Right ventricle myocardium inferior (tissue), 1 donor: ENCODE results near the gene RASGRF2. TPM values are rescaled to one million over a fixed set of nuclear protein-coding genes. Genes with fewer than 3 reads are reported as not detected.
"Not testable (repeated sequence)": the region's sequence is repeated elsewhere in the genome, so short reads cannot be mapped to it uniquely, and the experiment has no call there.

Source experiments
- ATAC-seq: fragments of 200-7000 bp; cut with Tn5 transposase; one replicate; pipeline ENCODE4 v1.9.1; 2020; ENCODE audit warnings: mild to moderate bottlenecking, moderate library complexity
- DNase-seq: peaks from one replicate; pipeline ENCODE4 v3.0.0; 2021; ENCODE audit errors: missing footprints
- intact Hi-C: fragments of 100-400 bp; cut with DNase I; formaldehyde crosslinking; loops from one replicate; pipeline ENCODE4 v1.11.0; 2022
- total RNA-seq: library from RNA; stranded (reverse); fragmentation: NEBNext Ultra II Directional; extraction: Animal tissue kit (Norgen Biotek cat#: 25700); gene quantifications from one replicate; pipeline ENCODE4 v1.2.1, GENCODE V29; 2021
- donor health status: DM: no; HTN: yes; CAD: no; lungs with severe emphysema.

The RASGRF2 gene
- total RNA-seq, 1 donor from 2014 or later, result 5.9 TPM

DNA sequence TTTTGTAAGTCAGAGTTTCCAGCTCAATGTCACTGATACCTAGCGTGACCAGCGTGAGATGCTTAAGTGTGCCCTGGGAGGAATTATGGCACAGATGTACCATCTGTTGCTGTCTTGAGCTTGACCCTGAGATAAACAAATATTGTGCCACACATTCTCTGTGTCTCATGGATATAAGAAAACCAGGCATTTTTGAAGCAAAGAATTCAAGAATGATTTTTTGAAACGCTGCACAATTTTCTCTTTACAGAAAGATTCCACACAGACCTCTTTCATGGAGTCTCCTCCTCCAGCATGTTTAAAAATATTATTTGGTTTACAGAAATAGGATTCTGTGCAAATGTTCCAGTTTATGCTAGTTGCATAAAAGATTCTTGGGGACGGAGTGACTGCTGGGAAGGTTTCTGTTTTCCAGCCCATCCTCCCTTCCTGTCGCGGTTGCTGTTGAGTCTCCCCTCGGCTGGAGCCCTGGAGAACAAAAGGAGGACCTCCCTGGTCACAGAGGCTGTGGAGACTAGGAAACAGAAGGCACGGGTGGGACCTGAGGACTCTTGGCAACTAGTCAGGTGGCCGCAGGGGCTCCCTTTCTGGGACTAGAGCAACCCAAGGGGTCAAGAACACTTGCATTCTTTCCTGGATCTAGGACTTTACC lies 120.8 kb downstream of the RASGRF2 start:
- ATAC-seq (no peak), DNase-seq (no peak)
- intact Hi-C loops, result no loop called here

DNA sequence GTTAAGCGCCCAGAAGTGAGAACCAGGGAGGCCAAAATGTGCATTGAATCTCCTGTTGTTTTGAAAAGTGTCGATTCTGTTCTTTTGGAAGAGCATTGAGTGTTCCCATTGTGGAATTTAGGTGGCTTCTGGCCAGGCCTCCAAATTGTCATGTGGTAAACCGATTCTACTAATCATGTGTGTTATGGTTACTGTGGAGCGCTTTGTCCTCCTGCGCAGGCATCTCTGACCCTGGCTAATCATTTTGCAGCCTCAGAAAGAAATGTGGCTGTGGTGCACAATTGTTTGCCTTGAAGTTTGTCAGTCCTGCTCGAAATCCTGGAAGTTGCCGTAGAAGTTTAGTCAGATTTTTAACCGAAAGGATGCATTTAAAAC lies 121.3 kb downstream of the RASGRF2 start:
- DNase-seq, result no peak
- no peak for ATAC-seq
- intact Hi-C loops, result no loop called here

- DNase-seq, result peak; percentile 66
- intact Hi-C loops, result no loop called here
- ATAC-seq, result no peak
These were observed 126.7 kb downstream of the RASGRF2 start for GRCh38 chr5:81086881-81087281.

- no peak for ATAC-seq
- intact Hi-C loops, result no loop called here
- no peak for DNase-seq
These were observed 131.0 kb downstream of the RASGRF2 start for GRCh38 chr5:81091199-81091598.

- intact Hi-C loops, result no loop called here
- ATAC-seq (no peak), DNase-seq (no peak)
These were observed 133.5 kb downstream of the RASGRF2 start for GRCh38 chr5:81093536-81094196.

- intact Hi-C loops, result no loop called here
- no peak for ATAC-seq
- no peak for DNase-seq
These were observed 135.7 kb downstream of the RASGRF2 start for GRCh38 chr5:81095835-81096234.

- DNase-seq (no peak), ATAC-seq (no peak)
- intact Hi-C loops, result no loop called here
These were observed 137.6 kb downstream of the RASGRF2 start for GRCh38 chr5:81097713-81098112.

DNA sequence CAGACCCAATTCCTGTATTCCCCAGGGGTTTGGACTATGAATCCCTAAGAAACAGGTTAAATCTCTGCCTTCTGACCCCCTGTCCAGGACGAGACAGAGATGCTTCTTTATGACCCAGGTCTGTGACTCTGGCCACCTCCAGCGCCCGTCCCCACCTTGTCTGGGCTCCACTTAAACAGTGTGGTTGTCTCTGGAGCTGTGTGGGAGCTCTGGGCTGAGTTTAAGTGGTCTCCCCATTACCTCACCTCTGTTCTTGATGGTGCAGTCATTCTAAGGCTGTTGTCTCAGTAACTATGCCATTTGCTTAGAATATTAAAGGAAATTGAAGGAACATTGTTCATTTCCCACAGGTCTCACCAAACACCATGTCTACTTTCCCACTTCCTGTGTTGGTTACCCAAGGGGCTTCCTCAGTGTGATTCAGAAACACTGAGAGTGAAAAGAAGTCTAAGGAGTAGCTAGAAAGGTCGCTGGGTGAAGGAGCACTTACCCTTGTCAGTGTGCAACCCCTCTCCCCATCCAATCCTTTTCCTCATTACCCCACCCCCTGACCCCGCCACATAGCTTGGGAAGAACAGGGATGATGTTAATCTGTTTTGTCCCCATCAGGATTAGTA lies 145.2 kb downstream of the RASGRF2 start:
- intact Hi-C loops, result no loop called here
- ATAC-seq, result no peak
- no peak for DNase-seq

DNA sequence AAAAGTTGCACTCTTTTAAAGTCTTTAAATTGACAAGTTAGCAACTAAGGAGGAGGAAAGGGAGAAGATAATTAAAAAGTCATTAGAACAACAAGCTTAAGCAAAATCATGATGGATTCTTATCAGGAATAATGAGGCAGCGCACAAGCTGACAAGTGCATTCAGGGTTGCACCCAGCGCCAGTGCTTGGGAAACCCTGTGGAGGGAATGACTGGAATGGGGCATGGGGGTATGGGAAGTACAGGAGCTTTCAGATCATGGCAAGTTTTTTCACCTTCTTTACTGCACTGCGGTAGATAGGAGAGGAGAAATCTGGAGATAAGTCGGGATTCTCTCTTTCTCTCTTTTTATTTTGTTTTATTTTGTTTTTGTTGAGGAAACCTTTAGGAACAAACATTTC lies 155.1 kb downstream of the RASGRF2 start:
- no peak for ATAC-seq
- intact Hi-C loops, result no loop called here
- DNase-seq, result no peak

DNA sequence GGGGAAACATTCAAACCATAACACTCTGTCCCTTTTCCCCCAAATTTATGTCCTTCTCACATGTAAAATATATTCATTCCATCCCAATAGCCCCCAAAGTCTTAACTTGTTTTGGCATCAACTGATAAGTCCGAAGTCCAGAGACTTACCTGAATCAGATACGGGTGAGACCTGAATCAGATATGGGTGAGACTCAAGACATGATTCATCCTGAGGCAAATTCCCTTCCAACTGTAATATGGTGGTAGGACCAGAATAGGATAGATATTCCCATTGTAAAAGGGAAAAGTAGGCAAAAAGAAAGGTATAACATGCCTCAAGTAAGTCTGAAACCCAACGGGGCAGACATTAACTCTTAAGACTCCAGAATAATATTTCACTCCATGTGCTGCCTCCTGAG lies 157.4 kb downstream of the RASGRF2 start:
- intact Hi-C loops, result no loop called here
- DNase-seq (no peak), ATAC-seq (no peak)

DNA sequence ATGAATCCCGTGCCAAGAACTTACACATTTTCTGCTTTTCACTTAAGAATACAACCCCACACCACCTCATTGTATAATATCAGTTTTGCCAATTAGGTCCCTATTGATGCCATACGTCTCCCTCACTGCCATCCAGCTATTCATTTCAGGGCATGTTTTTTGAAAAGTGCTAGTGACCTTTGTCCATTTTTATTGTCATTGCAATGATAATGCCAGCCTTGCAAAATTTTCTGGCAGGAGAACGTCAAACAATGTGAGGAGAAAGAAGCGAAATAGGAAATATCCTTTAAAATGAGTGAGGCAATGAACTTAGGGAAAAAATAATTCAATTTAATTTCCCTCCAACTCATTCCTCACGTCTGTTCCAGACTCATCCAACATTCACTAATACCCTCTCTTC lies 161.1 kb downstream of the RASGRF2 start:
- intact Hi-C loops, result no loop called here
- DNase-seq (no peak), ATAC-seq (no peak)

- ATAC-seq (no peak), DNase-seq (no peak)
- intact Hi-C loops, result no loop called here
These were observed 161.9 kb downstream of the RASGRF2 start for GRCh38 chr5:81121836-81122630.

- ATAC-seq, intact Hi-C loops, DNase-seq: not testable (repeated sequence)
These were observed 164.5 kb downstream of the RASGRF2 start for GRCh38 chr5:81124689-81125088.

DNA sequence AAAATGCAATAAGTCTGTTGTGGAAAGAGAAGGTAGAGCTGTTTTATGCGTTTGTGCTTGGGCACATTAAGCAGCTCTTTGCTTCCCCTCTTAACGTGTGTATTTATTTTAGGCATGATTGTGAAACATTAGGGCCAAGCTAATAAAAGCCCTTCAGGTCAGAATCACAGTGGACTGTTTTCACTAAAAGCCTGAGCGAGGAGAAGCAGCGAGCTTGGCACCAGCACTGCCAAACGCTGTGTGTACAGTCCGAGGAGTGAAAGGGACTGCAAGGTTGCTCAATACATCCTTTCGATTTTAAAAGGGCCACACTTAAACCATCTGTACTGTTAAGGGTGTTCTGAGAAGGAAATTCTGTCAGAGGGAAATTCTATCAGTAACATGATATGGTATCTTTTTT lies 165.8 kb downstream of the RASGRF2 start:
- no peak for ATAC-seq
- no peak for DNase-seq
- intact Hi-C loops, result no loop called here

GRCh38 chr5:81128416-81128815 lies 168.3 kb downstream of the RASGRF2 start:
- DNase-seq (no peak), ATAC-seq (no peak)
- intact Hi-C loops, result no loop called here

GRCh38 chr5:81132381-81132780 lies 172.2 kb downstream of the RASGRF2 start:
- intact Hi-C loops, result no loop called here
- no peak for DNase-seq
- no peak for ATAC-seq

GRCh38 chr5:81134066-81134465 lies 173.9 kb downstream of the RASGRF2 start:
- intact Hi-C loops, result no loop called here
- DNase-seq (no peak), ATAC-seq (no peak)

DNA sequence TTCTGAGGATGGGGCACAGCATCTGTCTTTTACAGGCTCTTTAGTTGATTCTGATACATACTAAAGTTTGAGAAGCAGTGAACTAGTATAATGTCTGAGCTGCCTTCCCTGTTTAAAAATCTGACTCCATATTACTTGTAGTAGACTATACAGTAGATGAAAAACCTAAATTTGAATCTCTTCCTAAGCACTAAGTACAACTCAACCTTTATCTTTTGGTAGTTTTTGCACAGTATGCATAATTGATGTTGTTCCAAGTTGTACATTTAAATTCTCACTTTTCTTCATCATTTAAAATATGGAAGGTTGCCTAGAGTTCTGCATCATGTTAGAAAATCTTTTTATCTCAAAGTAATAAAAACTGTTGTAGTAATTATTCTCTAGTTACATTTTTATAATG lies 174.4 kb downstream of the RASGRF2 start:
- ATAC-seq (no peak), DNase-seq (no peak)
- intact Hi-C loops, result no loop called here

DNA sequence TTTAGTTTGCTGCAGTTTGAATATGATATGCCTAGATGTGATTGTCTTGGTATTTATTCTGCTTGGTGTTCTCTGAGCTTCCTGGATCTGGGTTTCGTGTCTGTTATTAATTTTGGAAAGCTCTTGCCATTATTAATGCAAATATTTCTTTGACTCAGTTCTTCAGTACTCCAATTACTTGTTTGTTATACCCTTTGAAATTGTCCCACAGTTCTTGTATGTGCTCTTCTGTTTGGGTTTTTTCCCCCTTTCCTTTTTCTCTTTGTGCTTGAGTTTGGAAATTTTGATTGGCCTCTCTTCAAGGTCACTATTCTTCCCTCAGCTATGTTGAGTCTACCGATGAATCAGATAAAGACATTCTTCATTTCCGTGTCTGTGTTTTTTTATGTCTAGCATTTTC lies 176.4 kb downstream of the RASGRF2 start:
- intact Hi-C loops, result no loop called here
- no peak for DNase-seq
- ATAC-seq, result no peak

DNA sequence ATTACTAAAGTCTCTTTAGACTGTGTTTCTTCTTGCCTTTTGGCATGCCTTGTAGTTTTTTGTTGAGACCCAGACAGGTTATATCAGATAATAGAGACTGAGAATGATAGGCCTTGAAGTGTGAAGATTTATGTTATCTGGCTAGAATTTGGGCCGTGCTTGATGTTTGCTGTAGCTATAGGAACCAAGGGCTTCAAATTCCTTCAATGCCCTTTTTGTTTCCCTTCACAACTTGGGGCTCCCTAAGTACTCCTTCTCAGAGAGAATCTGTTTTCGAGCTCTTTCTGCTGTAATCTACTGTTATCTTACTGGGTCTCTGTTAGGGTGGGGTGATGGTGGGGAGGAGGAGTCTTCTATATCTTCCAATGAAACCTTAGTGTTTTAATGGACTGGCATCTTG lies 177.7 kb downstream of the RASGRF2 start:
- DNase-seq (no peak), ATAC-seq (no peak)
- intact Hi-C loops, result no loop called here
